Astrocyte (in vitro differentiated cells and primary cell): Measurements from ENCODE around the gene ABHD12. TPM values are rescaled to one million over a fixed set of nuclear protein-coding genes. Genes with fewer than 3 reads are reported as not detected.

Experiments
- DNase-seq: peaks from one replicate; pipeline ENCODE4 v3.0.0-alpha.2; 2010; ENCODE audit warnings: low read depth
- FAIRE-seq: peaks from 2 replicates; lab custom pipeline; 2011; peaks lifted over from hg19 to GRCh38; lab: Jason Lieb, UNC
- H2AFZ ChIP-seq: 2 replicates; pipeline ENCODE4 v1.6.0; 2012; ENCODE audit warnings: low read depth, low read length, inconsistent platforms
- H3K27ac ChIP-seq: 2 replicates; pipeline ENCODE4 v1.5.1; 2011; ENCODE audit warnings: low read depth, low read length, inconsistent platforms
- H3K27me3 ChIP-seq: 2 replicates; pipeline ENCODE4 v1.6.0; 2011; ENCODE audit warnings: low read length, inconsistent platforms; ENCODE audit not compliant: insufficient read depth
- H3K36me3 ChIP-seq: 2 replicates; pipeline ENCODE4 v1.5.1; 2011; ENCODE audit warnings: low read length, inconsistent platforms; ENCODE audit not compliant: insufficient read depth
- H3K4me1 ChIP-seq: 2 replicates; pipeline ENCODE4 v1.5.1; 2011; ENCODE audit warnings: low read length, inconsistent platforms; ENCODE audit not compliant: insufficient read depth
- H3K4me2 ChIP-seq: 2 replicates; pipeline ENCODE4 v1.6.0; 2012; ENCODE audit warnings: low read length, inconsistent platforms
- H3K4me3 ChIP-seq: 2 replicates; pipeline ENCODE4 v1.5.1; 2011; ENCODE audit warnings: low read depth, mild to moderate bottlenecking, low read length, inconsistent platforms; ENCODE audit not compliant: insufficient read depth
- H3K79me2 ChIP-seq: 2 replicates; pipeline ENCODE4 v1.6.0; 2012; ENCODE audit warnings: mild to moderate bottlenecking, low read length, inconsistent platforms; ENCODE audit not compliant: insufficient read depth
- H3K9ac ChIP-seq: 2 replicates; pipeline ENCODE4 v1.6.0; 2012; ENCODE audit warnings: mild to moderate bottlenecking, low read length, inconsistent platforms
- H3K9me3 ChIP-seq: 2 replicates; pipeline ENCODE4 v1.5.1; 2012; ENCODE audit warnings: low read depth, mild to moderate bottlenecking, low read length, inconsistent platforms; ENCODE audit not compliant: insufficient read depth
- H4K20me1 ChIP-seq: 2 replicates; pipeline ENCODE4 v1.6.0; 2012; ENCODE audit warnings: low read length, inconsistent platforms; ENCODE audit not compliant: insufficient read depth
- H3K27ac Mint-ChIP-seq: one replicate; pipeline ENCODE4 v1.8.0; 2021; ENCODE audit warnings: mild to moderate bottlenecking, mixed read lengths; ENCODE audit not compliant: unreplicated experiment
- H3K27me3 Mint-ChIP-seq: one replicate; pipeline ENCODE4 v1.8.0; 2021; ENCODE audit warnings: low read depth, mixed read lengths; ENCODE audit not compliant: unreplicated experiment
- H3K36me3 Mint-ChIP-seq: one replicate; pipeline ENCODE4 v1.8.0; 2021; ENCODE audit warnings: low read depth, mixed read lengths; ENCODE audit not compliant: unreplicated experiment
- H3K4me1 Mint-ChIP-seq: one replicate; pipeline ENCODE4 v1.8.0; 2021; ENCODE audit warnings: low read depth, mixed read lengths; ENCODE audit not compliant: unreplicated experiment
- H3K4me3 Mint-ChIP-seq: one replicate; pipeline ENCODE4 v1.8.0; 2021; ENCODE audit warnings: mild to moderate bottlenecking, moderate library complexity, mixed read lengths; ENCODE audit not compliant: unreplicated experiment
- H3K9me3 Mint-ChIP-seq: one replicate; pipeline ENCODE4 v1.8.0; 2021; ENCODE audit warnings: mild to moderate bottlenecking, mixed read lengths; ENCODE audit not compliant: unreplicated experiment
- CTCF ChIP-seq: IDR thresholded peaks from 2 replicates; pipeline ENCODE4 v1.5.1; 2011; ENCODE audit warnings: low read depth, mild to moderate bottlenecking, inconsistent platforms, low read length, moderate library complexity; ENCODE audit not compliant: insufficient read depth
- EZH2 ChIP-seq: IDR thresholded peaks from 2 replicates; pipeline ENCODE4 v1.6.1; 2012; ENCODE audit warnings: mild to moderate bottlenecking, low read length, inconsistent platforms; ENCODE audit not compliant: insufficient read depth
- total RNA-seq: library from RNA; stranded (reverse); gene quantifications from 2 replicates; pipeline ENCODE4 v1.2.1, GENCODE V29; 2021

ABHD12 gene
- total RNA-seq, 1 donor from 2014 or later = 98.1 TPM

GRCh38 chr20:25325073-25325472 is 65.6 kb downstream of the ABHD12 start:
- Mint-ChIP-seq H3K27ac (no peak overlapping the region), H3K4me3 (no peak overlapping the region), H3K9me3 (peaks cover 5% of the 10 kb centered on the region), H3K4me1 (peaks cover 23% of the 10 kb centered on the region), H3K27me3 (no peaks in the 10 kb centered on the region), H3K36me3 (peaks cover 15% of the 10 kb centered on the region)
- H3K27ac ChIP-seq = no peak overlapping the region
- H3K27me3 ChIP-seq = no peaks in the 10 kb centered on the region
- no peak for DNase-seq
- no peak for FAIRE-seq
- no peak overlapping the region for H2AFZ ChIP-seq
- H3K4me2 ChIP-seq = no peak overlapping the region
- H3K79me2 ChIP-seq = peaks cover 25% of the 10 kb centered on the region
- no peak overlapping the region for H3K9ac ChIP-seq
- no peaks in the 10 kb centered on the region for H3K9me3 ChIP-seq
- no peaks in the 10 kb centered on the region for H3K36me3 ChIP-seq
- H3K4me3 ChIP-seq = no peak overlapping the region
- TF ChIP-seq EZH2 (no peak), CTCF (no peak)
- H4K20me1 ChIP-seq = peaks cover 15% of the 10 kb centered on the region
- no peaks in the 10 kb centered on the region for H3K4me1 ChIP-seq

- Histone ChIP-seq H3K9ac (no peak overlapping the region), H3K9me3 (no peaks in the 10 kb centered on the region), H3K4me1 (no peaks in the 10 kb centered on the region), H3K4me2 (no peak overlapping the region), H2AFZ (no peak overlapping the region), H3K27me3 (no peaks in the 10 kb centered on the region), H3K79me2 (peaks cover 23% of the 10 kb centered on the region), H3K36me3 (no peaks in the 10 kb centered on the region), H4K20me1 (peaks cover 15% of the 10 kb centered on the region), H3K4me3 (no peak overlapping the region), H3K27ac (no peak overlapping the region)
- Mint-ChIP-seq H3K4me3 (no peak overlapping the region), H3K27me3 (no peaks in the 10 kb centered on the region), H3K9me3 (peaks cover 2% of the 10 kb centered on the region), H3K36me3 (peaks cover 12% of the 10 kb centered on the region), H3K4me1 (peaks cover 17% of the 10 kb centered on the region), H3K27ac (no peak overlapping the region)
- no peak for DNase-seq
- no peak for TF ChIP-seq CTCF
- TF ChIP-seq EZH2 = no peak
- FAIRE-seq = no peak
These were observed 66.2 kb downstream of the ABHD12 start for GRCh38 chr20:25324412-25324811.

- Mint-ChIP-seq H3K9me3 (no peaks in the 10 kb centered on the region), H3K4me1 (peaks cover 18% of the 10 kb centered on the region), H3K27me3 (no peaks in the 10 kb centered on the region), H3K4me3 (no peak overlapping the region), H3K27ac (no peak overlapping the region), H3K36me3 (peaks cover 9% of the 10 kb centered on the region)
- TF ChIP-seq EZH2 (no peak), CTCF (no peak)
- Histone ChIP-seq H3K9ac (no peak overlapping the region), H4K20me1 (peaks cover 19% of the 10 kb centered on the region), H3K79me2 (peaks cover 16% of the 10 kb centered on the region), H3K4me1 (no peaks in the 10 kb centered on the region), H3K36me3 (no peaks in the 10 kb centered on the region), H3K27me3 (no peaks in the 10 kb centered on the region), H3K4me3 (no peak overlapping the region), H3K9me3 (no peaks in the 10 kb centered on the region), H3K27ac (no peak overlapping the region), H2AFZ (no peak overlapping the region), H3K4me2 (no peak overlapping the region)
- DNase-seq = no peak
- no peak for FAIRE-seq
These were observed 67.0 kb downstream of the ABHD12 start for GRCh38 chr20:25323496-25324246.
